Osteoblast (primary cell): ENCODE measurements around the gene MAP2K3. TPM values are rescaled to one million over a fixed set of nuclear protein-coding genes. Genes with fewer than 3 reads are reported as not detected.
A peak's percentile ranks its signal among the peaks of the same experiment; 100 is the strongest.

Experiments
- DNase-seq: peaks from one replicate; pipeline ENCODE4 v3.0.0; 2011; ENCODE audit warnings: low spot score, mixed read lengths; ENCODE audit not compliant: insufficient read length; ENCODE audit errors: missing footprints
- H2AFZ ChIP-seq: 2 replicates; pipeline ENCODE4 v1.6.0; 2011; ENCODE audit warnings: mild to moderate bottlenecking, low read length
- H3K27ac ChIP-seq: 2 replicates; pipeline ENCODE4 v1.5.1; 2011; ENCODE audit warnings: mild to moderate bottlenecking, low read depth, low read length, moderate library complexity
- H3K27me3 ChIP-seq: 2 replicates; pipeline ENCODE4 v1.6.0; 2012; ENCODE audit warnings: mild to moderate bottlenecking, control low read depth, inconsistent platforms, low read length, moderate library complexity; ENCODE audit not compliant: insufficient read depth
- H3K36me3 ChIP-seq: 2 replicates; pipeline ENCODE4 v1.5.1; 2011; ENCODE audit warnings: mild to moderate bottlenecking, low read length, control low read depth, moderate library complexity; ENCODE audit not compliant: insufficient read depth
- H3K4me1 ChIP-seq: 2 replicates; pipeline ENCODE4 v1.5.1; 2011; ENCODE audit warnings: mild to moderate bottlenecking, low read length, control low read depth, moderate library complexity; ENCODE audit not compliant: insufficient read depth
- H3K4me2 ChIP-seq: 2 replicates; pipeline ENCODE4 v1.6.0; 2011; ENCODE audit warnings: mild to moderate bottlenecking, low read length; ENCODE audit not compliant: insufficient read depth
- H3K4me3 ChIP-seq: fragments of 200-600 bp; sonication (generic); 3 replicates; pipeline ENCODE4 v1.5.1; 2012; ENCODE audit warnings: mild to moderate bottlenecking, low read length, inconsistent platforms; ENCODE audit not compliant: insufficient read depth
- H3K79me2 ChIP-seq: 2 replicates; pipeline ENCODE4 v1.6.0; 2012; ENCODE audit warnings: mild to moderate bottlenecking, low read length, control low read depth, inconsistent platforms; ENCODE audit not compliant: insufficient read depth
- H3K9me3 ChIP-seq: 2 replicates; pipeline ENCODE4 v1.5.1; 2011; ENCODE audit warnings: low read depth, low read length, control low read depth
- H4K20me1 ChIP-seq: 2 replicates; pipeline ENCODE4 v1.6.0; 2012; ENCODE audit warnings: mild to moderate bottlenecking, low read length, control low read depth; ENCODE audit not compliant: insufficient read depth
- total RNA-seq: library from RNA; depleted of rRNA; stranded (reverse); fragments of >200 nt; gene quantifications from 2 replicates; pipeline ENCODE4 v1.2.3, GENCODE V29; 2012
- TF ChIP-seq, protein P1 (sequence below): IDR thresholded peaks from 2 replicates; pipeline ENCODE4 v1.5.1; 2011; ENCODE audit warnings: mild to moderate bottlenecking, low read depth, low read length, moderate library complexity; ENCODE audit errors: extremely low read depth

MAP2K3 gene
- total RNA-seq, 1 donor, result 27.5 TPM

DNA sequence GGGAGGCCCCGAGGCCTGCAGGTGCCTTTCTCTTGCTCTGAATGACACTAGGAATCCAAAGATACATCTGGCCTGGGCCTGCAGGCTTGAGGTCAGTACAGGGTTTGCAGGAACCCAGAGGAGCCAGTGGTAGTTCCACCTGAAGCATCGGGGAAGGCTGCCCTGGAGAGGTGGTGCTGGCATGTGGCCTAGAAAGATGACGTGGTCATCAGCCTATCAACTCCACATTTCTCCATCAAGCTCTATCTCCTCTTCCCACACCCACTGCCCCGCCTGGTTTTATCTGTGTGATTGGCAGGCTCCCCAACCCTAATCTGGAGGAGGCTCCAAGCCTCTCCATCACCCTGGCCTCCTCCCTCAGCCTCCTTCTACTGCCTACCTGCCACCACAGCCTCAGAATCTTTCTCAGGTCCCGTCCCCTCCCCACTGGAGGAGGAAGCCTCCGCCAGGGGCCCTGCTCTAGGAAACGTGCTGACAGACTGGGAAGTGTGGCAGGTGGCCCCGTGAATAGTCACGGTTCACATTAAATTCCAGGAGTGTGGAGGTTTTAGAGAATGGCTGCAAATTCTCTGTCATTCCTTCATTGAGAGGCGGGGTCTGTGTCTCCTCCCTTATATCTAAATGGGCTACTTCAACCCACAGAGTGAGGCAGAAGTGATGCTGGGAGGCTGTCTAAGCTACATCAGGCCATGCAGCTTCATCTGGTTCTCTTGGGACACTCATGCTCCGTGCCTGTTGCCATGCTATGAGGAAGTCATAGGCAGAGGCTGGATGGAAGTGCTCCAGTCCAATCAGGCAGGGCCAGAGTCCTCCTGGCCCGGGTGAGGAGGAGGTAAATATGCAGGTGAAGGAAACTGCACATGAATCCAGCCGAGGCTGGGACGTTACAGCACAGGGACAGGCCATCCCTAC lies 11.4 kb upstream of the MAP2K3 start:
- H3K4me3 ChIP-seq, result no peak overlapping the region
- no peaks in the 10 kb centered on the region for H3K9me3 ChIP-seq
- no peaks in the 10 kb centered on the region for H4K20me1 ChIP-seq
- TF ChIP-seq, protein P1, sequence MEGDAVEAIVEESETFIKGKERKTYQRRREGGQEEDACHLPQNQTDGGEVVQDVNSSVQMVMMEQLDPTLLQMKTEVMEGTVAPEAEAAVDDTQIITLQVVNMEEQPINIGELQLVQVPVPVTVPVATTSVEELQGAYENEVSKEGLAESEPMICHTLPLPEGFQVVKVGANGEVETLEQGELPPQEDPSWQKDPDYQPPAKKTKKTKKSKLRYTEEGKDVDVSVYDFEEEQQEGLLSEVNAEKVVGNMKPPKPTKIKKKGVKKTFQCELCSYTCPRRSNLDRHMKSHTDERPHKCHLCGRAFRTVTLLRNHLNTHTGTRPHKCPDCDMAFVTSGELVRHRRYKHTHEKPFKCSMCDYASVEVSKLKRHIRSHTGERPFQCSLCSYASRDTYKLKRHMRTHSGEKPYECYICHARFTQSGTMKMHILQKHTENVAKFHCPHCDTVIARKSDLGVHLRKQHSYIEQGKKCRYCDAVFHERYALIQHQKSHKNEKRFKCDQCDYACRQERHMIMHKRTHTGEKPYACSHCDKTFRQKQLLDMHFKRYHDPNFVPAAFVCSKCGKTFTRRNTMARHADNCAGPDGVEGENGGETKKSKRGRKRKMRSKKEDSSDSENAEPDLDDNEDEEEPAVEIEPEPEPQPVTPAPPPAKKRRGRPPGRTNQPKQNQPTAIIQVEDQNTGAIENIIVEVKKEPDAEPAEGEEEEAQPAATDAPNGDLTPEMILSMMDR, result no peak
- H3K36me3 ChIP-seq, result no peaks in the 10 kb centered on the region
- DNase-seq, result peak; percentile 53
- no peak overlapping the region for H3K4me2 ChIP-seq
- H3K27me3 ChIP-seq, result no peaks in the 10 kb centered on the region
- H3K79me2 ChIP-seq, result no peaks in the 10 kb centered on the region
- H3K27ac ChIP-seq, result no peak overlapping the region
- peaks cover 12% of the 10 kb centered on the region for H3K4me1 ChIP-seq
- no peak overlapping the region for H2AFZ ChIP-seq

DNA sequence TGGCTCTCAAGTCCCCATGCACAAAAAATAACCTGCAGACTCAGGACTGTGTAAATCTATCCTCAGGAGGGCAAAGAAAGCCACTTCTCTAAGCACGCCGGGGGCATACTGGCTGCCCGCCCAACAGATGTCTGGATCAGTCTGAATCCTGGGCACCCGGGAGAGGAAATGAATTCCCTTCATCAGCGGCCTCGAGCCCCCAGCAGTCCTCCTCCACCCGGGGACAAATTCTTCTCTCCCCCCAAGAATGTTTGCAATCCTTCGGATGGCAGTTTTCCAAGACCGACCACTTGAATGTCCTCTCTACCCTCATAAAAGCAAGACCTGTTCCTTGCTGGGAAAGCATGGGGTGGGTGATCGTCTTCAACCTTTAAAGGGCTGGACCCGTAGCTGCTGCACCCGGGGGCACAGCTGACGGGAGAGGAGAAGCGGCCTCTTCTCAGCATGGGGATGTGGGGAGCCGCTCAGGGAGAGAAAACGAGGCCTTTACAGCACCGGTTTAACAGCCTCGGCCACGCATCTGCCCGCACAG lies 9.4 kb upstream of the MAP2K3 start:
- no peaks in the 10 kb centered on the region for H3K79me2 ChIP-seq
- peaks cover 12% of the 10 kb centered on the region for H3K4me1 ChIP-seq
- no peaks in the 10 kb centered on the region for H4K20me1 ChIP-seq
- peak; percentile 83 for DNase-seq
- H3K9me3 ChIP-seq, result no peaks in the 10 kb centered on the region
- peak overlapping the region; percentile 98 for H2AFZ ChIP-seq
- H3K36me3 ChIP-seq, result no peaks in the 10 kb centered on the region
- TF ChIP-seq, protein P1, result no peak
- H3K27me3 ChIP-seq, result no peaks in the 10 kb centered on the region
- peak overlapping the region; percentile 93 for H3K4me2 ChIP-seq
- peak overlapping the region; percentile 79 for H3K4me3 ChIP-seq
- H3K27ac ChIP-seq, result no peak overlapping the region

DNA sequence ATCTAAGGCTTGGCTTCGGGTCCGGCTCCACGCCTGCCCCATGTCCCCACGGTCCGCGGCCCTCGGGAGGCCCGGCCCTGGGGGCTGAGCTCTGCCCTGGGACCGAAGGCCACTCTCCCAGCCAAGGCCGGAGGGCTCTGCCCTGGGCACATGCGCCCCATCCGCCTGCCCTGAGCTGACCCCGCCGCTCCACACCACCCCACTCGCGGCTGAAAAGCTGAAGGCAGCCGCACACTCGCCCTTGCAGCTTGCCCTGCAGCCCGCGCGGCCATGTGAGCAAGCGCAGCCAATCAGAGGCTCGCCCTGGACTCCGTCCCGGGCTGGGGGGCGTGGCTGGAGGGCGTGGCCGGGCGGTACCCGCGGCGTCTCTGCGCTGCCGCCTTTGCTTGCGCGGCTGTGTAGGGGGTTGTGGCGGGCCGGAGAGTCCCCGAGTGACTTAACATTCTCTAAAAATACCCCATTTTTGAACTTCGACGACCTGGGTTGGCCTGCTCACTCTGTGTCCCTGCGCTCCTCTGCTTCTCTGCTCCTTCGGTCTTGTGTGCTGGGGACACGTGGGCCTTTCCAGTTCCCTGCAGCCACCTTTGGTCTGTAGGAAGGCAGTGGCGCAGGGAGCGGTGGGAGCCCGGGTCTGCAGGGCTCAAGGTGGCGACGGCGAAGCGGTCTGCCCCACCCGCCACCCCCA lies 8.8 kb upstream of the MAP2K3 start:
- no peaks in the 10 kb centered on the region for H3K36me3 ChIP-seq
- peak overlapping the region; percentile 93 for H3K4me2 ChIP-seq
- H3K27ac ChIP-seq, result no peak overlapping the region
- peak; percentile 99 for DNase-seq
- TF ChIP-seq, protein P1, result no peak
- H3K9me3 ChIP-seq, result no peaks in the 10 kb centered on the region
- peak overlapping the region; percentile 98 for H2AFZ ChIP-seq
- H3K79me2 ChIP-seq, result no peaks in the 10 kb centered on the region
- H3K4me1 ChIP-seq, result peaks cover 12% of the 10 kb centered on the region
- peak overlapping the region; percentile 79 for H3K4me3 ChIP-seq
- no peaks in the 10 kb centered on the region for H3K27me3 ChIP-seq
- no peaks in the 10 kb centered on the region for H4K20me1 ChIP-seq

DNA sequence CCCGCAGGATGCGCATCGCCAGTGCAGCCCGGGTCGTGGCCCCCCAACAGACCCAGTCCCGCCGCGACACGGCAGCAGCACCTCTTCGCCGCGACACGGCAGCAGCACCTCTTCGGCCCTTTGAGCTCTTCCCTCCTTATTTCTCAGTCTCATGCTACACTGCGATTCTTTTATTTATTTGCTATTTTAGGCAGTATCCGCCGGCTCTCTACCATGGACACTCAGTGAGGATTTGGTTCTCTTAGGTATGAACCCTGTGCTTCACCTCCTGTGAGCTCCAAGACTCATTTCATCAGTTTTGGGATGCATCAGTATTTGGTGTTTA lies 8.3 kb upstream of the MAP2K3 start:
- H4K20me1 ChIP-seq, result no peaks in the 10 kb centered on the region
- DNase-seq, result no peak
- no peaks in the 10 kb centered on the region for H3K27me3 ChIP-seq
- TF ChIP-seq, protein P1, result no peak
- H3K4me2 ChIP-seq, result peak overlapping the region; percentile 93
- H3K4me3 ChIP-seq, result peak overlapping the region; percentile 79
- H3K4me1 ChIP-seq, result peaks cover 12% of the 10 kb centered on the region
- no peak overlapping the region for H3K27ac ChIP-seq
- no peaks in the 10 kb centered on the region for H3K79me2 ChIP-seq
- H3K9me3 ChIP-seq, result no peaks in the 10 kb centered on the region
- no peaks in the 10 kb centered on the region for H3K36me3 ChIP-seq
- H2AFZ ChIP-seq, result peak overlapping the region; percentile 98
